Astrocyte of the spinal cord (primary cell): ENCODE data around the gene BPHL.
A peak's percentile ranks its signal among the peaks of the same experiment; 100 is the strongest.
"Not testable (repeated sequence)": the region's sequence is repeated elsewhere in the genome, so short reads cannot be mapped to it uniquely, and the experiment has no call there.

Experiments used
- DNase-seq: peaks from one replicate; pipeline ENCODE4 v3.0.0; 2011; ENCODE audit warnings: low read depth, low spot score
- H3K4me3 ChIP-seq: 2 replicates; pipeline ENCODE4 v1.5.1; 2011; ENCODE audit warnings: low read depth, mild to moderate bottlenecking, low read length, moderate library complexity
- in situ Hi-C: cut with HindIII; loops from 2 replicates; pipeline ENCODE4 v1.10.0; 2017; ENCODE audit warnings: low sequenced_read_pairs
- TF ChIP-seq, protein P1 (sequence below): IDR thresholded peaks from 2 replicates; pipeline ENCODE4 v1.5.1; 2012; ENCODE audit warnings: low read depth, mild to moderate bottlenecking, low read length, inconsistent platforms

BPHL gene

DNA sequence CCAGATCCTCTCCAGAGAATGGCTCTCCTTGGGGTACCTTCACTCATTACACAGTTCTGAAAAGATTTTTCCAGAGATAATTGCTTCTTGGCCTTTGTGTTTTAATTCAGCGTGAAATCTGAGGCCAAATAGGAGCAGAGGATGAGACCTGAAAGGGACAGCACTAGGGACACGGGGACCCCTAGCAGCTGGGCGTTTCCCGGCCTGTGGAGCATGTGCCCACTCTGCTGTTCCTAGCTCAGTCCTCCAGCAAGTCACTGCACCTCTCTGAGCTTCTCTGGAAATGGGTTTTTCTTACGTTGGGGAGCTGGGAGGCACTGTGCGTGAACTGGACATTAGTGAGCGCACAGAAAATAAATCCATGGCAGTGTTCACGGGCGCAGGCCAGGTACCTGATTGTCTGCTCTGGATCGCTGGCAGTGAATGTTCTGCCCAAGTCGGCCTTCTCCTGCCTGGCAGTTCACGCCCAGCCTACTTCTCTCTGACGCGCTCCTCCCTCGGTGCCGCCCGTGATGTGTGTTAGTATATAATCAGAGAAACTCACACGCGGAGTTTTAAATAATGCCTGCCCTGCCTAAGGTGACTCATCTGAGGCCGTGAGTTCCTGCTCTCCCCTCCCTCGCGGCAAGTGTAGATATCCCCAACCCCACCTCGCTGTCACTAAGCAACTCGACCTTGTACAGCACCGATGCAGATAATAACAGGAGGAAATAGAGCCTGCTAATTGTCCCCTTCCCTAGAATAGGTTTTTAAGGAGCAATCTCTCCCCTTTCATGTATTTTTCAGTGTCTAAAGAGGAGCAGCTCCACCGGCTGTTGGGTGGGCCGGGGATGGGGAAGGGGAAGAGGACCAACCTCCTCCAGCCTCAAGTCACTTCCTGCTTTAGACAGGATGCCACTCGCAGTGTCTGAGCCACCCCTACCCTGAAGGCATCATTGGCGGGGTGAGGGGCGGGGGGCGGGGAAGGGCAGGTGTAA lies 41.6 kb downstream of the BPHL start:
- DNase-seq = peak; percentile 51
- H3K4me3 ChIP-seq = no peak overlapping the region
- TF ChIP-seq, protein P1, sequence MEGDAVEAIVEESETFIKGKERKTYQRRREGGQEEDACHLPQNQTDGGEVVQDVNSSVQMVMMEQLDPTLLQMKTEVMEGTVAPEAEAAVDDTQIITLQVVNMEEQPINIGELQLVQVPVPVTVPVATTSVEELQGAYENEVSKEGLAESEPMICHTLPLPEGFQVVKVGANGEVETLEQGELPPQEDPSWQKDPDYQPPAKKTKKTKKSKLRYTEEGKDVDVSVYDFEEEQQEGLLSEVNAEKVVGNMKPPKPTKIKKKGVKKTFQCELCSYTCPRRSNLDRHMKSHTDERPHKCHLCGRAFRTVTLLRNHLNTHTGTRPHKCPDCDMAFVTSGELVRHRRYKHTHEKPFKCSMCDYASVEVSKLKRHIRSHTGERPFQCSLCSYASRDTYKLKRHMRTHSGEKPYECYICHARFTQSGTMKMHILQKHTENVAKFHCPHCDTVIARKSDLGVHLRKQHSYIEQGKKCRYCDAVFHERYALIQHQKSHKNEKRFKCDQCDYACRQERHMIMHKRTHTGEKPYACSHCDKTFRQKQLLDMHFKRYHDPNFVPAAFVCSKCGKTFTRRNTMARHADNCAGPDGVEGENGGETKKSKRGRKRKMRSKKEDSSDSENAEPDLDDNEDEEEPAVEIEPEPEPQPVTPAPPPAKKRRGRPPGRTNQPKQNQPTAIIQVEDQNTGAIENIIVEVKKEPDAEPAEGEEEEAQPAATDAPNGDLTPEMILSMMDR = no peak
- in situ Hi-C loops = no loop called here

DNA sequence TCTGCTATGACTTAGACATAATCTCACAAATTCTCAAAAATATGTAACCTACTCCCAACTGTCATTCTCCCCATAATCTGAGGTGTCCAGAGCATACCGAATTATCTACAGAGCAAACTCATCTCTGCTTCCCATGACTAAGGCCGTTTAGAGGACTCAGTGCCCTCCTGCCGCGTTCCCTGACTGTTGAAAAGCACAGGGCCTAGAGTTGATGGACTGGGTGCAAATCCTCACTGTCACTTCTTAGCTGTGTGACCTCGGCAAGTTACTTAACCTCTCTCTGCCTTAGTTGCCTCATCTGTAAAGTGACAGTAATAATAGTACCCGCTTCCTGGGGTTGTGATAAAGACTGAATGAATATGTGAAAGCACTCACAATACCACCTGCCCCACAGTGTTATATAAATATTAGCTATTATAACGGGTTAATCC lies 43.6 kb downstream of the BPHL start:
- H3K4me3 ChIP-seq = peak overlapping the region; percentile 61
- in situ Hi-C loops = no loop called here
- DNase-seq = peak; percentile 46
- TF ChIP-seq, protein P1 = no peak

DNA sequence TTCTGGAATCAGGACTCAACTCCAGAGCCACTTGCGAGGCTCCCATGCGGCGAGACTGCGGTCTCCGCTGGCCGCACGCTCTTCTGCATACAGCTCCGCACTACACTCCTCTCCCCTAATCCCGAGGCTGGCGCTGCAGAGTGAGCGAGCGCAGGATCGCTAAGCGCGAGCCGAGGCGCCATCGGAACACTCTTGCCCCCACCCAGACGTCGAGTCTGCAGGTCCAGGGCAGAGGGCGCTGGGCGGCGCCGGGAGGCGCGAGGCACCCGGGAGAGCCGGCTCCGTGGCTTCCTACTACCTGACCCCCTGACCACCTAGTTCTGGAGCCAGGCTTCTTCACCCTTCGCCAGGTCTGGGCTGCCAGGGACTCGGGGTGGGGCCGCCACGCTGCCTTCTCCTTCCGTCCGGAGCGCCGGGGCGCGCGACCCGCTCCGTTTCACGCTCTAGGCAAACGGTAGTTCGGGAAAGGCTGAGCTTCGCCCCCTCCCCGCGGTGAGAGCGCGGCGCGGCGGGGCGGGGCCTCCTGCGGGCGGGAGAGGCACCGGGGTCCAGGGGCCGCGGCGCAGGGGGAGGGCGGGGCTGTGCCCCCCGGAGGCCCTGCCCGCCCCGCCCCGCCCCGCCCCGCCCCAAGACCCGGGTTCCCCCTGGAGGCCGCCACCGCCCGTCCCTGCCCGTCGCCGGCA lies 44.2 kb downstream of the BPHL start:
- TF ChIP-seq, protein P1 = peak; percentile 17
- in situ Hi-C loops = no loop called here
- peak; percentile 78 for DNase-seq
- peak overlapping the region; percentile 61 for H3K4me3 ChIP-seq

DNA sequence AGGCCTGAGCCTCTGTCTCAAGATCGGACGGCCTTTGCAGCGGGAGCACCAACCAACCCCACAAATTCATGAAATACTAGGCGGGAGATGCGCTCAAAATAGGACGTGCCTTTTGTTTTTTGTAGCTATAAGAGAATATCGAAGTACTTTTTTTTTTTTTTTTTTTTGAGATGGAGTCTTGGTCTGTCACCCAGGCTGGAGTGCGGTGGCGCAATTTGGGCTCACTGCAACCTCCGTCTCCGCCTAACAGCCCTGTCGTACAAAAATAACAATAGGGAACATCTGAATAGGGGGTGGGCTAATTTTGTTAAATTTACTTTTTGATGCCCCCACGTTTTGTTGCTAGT lies 44.7 kb downstream of the BPHL start:
- peak overlapping the region; percentile 37 for H3K4me3 ChIP-seq
- no peak for DNase-seq
- TF ChIP-seq, protein P1 = peak; percentile 4
- in situ Hi-C loops = no loop called here

DNA sequence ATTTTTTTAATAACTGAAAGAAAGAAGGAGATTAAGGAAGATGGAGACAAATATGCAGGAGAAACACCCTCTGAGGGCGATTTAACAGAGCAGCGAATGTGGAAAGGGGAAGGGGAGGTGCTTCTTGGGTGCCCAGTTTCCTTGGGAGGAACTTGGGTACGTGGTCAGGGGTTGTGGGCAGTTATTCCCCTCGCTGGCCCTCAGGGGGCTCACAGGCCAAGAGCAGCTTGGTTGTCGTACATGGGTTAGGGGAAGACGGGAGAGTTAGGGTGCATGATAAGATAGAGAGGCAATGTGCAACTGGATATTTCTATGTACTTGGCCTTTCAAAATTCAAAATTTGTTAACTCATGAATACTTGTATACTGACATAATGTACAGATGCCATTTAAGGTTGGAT lies 45.9 kb downstream of the BPHL start:
- no peak overlapping the region for H3K4me3 ChIP-seq
- DNase-seq = no peak
- TF ChIP-seq, protein P1 = no peak
- in situ Hi-C loops = no loop called here

DNA sequence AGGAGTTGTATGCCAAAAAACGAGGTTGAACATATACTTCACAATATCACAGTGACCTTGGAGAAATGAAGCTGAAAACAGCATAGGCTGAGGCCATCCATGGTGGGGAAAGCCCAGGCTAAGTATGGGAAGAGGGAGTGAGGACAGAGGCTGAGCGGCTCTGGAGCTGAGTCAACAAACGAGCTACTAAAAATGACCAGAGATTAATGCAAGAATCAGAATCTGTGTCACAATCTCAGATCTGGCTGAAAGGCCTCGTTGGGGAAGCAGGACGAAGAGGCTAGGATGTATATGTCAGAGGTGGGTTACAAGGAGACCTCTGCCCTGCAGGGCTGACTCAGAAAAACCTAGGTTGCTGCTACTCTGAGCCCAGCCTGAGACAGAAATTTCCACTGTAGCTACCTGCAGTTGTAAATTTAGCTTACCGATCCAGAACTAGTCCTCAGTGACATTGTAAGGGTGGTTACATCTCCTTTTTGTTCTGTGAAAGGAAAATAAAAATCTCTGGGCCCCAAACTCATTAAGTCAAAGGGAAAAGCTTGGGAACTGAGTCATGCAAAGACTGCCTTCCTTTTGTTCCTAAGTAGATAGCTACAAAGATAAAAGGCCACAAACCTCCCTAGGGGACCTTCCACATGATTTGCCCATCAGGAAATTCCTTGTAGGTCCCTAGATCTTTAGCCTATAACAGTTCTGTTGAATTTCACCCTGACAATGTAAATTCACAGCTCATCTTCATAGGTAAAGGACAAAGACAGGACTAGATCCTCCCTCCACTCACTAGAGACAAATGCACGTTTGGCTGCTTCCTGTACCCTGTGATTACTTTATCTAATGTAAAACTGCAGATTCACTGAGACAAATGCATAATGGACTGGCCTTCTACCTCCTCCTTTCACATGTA lies 47.4 kb downstream of the BPHL start:
- peak; percentile 51 for DNase-seq
- no peak overlapping the region for H3K4me3 ChIP-seq
- in situ Hi-C loops = no loop called here
- TF ChIP-seq, protein P1 = no peak

DNA sequence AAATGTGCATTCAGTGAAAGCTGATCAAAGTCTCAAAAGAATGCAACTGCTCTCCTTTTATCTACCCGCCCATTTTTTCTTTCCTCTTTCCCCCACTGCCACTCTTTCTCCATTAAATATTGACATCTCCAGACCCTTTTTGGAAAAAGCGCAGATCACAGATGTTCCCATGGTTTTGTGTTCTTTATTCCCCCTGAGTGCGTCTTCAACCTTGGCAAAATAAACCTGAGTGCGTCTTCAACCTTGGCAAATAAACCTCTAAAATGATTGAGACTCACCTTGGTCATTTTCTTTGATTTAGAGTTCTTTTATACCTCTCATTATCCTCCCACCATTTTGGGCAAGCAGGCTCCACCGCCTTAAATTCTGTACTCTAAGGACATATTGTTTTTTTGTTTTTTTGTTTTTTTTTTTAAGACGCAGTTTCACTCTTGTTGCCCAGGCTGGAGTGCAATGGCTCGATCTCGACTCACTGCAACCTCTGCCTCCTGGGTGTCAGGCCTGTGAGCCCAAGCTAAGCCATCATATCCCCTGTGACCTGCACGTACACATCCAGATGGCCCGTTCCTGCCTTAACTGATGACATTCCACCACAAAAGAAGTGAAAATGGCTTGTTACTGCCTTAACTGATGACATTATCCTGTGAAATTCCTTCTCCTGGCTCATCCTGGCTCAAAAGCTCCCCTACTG lies 48.2 kb downstream of the BPHL start:
- in situ Hi-C loops, DNase-seq, H3K4me3 ChIP-seq: not testable (repeated sequence)

DNA sequence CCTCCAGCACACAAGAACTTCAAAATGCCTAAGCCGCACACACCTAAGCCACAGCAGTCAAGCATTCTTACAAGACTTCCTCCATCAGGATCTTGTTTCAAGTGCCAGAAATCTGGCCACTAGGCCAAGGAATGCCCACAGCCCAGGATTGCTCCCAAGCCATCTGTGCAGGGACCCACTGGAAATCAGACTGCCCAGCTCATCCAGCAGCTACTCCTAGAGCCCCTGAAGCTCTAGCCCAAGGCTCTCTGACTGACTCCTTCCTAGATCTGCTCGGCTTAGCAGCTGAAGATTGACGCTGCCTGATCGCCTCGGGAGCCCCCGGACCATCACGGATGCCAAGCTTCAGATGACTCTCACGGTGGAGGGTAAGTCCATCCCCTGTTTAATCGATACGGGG lies 49.5 kb downstream of the BPHL start:
- DNase-seq, in situ Hi-C loops, H3K4me3 ChIP-seq: not testable (repeated sequence)

DNA sequence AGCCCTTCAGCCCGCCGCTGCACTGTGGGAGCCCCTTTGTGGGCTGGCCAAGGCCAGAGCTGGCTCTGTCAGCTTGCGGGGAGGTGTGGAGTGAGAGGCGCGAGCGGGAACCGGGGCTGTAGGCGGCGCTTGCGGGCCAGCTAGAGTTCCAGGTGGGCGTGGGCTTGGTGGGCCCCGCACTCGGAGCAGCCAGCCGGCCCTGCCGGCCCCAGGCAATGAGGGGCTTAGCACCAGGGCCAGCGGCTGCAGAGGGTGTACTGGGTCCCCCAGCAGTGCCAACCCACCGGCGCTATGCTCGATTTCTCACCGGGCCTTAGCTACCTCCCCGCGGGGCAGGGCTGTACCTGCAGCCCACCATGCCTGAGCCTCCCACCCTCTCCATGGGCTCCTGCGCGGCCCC lies 52.2 kb downstream of the BPHL start:
- H3K4me3 ChIP-seq, in situ Hi-C loops, DNase-seq: not testable (repeated sequence)
